HCT116 (cell line): Measurements from ENCODE around the gene ADD2. TPM values are rescaled to one million over a fixed set of nuclear protein-coding genes. Genes with fewer than 3 reads are reported as not detected.

Experiments
- ATAC-seq: fragments of 200-7000 bp; cut with Tn5 transposase; 2 replicates; pipeline ENCODE4 v1.9.1; 2020; ENCODE audit warnings: mild to moderate bottlenecking, moderate library complexity
- BruUV-seq: library from RNA; stranded (reverse); fragments of 400-500 nt; replicated peaks from 2 replicates; lab custom pipeline; 2021; lab: Mats Ljungman, UMichigan
- CTCF ChIA-PET: fragments of 300-600 bp; sonication (Branson Sonifier 250); formaldehyde crosslinking; loops from one replicate; lab custom pipeline; 2021; ENCODE audit warnings: antibody characterized with exemption; lab: Charles Lee
- POLR2A ChIA-PET: fragments of 300-600, 350-600 bp; sonication (Branson Sonifier 250); formaldehyde crosslinking; loops from one replicate; lab custom pipeline; 2021; ENCODE audit warnings: antibody characterized with exemption; lab: Charles Lee
- RAD21 ChIA-PET, 2 experiments: fragments of 300-600 bp; sonication (Branson Sonifier 250); formaldehyde crosslinking; loops; one replicate each; lab custom pipeline; 2023; ENCODE audit warnings: low total read pairs in 2 of 2; ENCODE audit not compliant: uncharacterized antibody in 2 of 2, unreplicated experiment in 2 of 2, low non-redundant PET in 1 of 2; lab: Charles Lee
- DNase-seq: peaks from one replicate; pipeline ENCODE4 v3.0.0-alpha.2; 2010; ENCODE audit warnings: low read depth, low spot score
- H2AFZ ChIP-seq: fragments of 200-600 bp; shearing (Covaris generic), sonication (generic); 2 replicates; pipeline ENCODE4 v1.6.1; 2017; ENCODE audit warnings: low read depth, mixed run types, mixed read lengths, antibody characterized with exemption, low read length; ENCODE audit not compliant: poor library complexity, severe bottlenecking
- H3K27ac ChIP-seq: 2 replicates; pipeline ENCODE4 v1.5.1; 2012; ENCODE audit warnings: low read depth, low read length
- H3K27me3 ChIP-seq: fragments of 200-600 bp; sonication (generic); 2 replicates; pipeline ENCODE4 v1.6.1; 2016; ENCODE audit warnings: mixed run types, low read length, mixed read lengths; ENCODE audit not compliant: insufficient read depth
- H3K36me3 ChIP-seq, 2 experiments: fragments of 200-500 bp in 1 of 2; fragments of 200-600 bp in 1 of 2; sonication (Bioruptor generic) in 1 of 2; sonication (generic) in 1 of 2; 2 replicates each; pipeline versions ENCODE4 v1.5.1 to v1.6.1; 2014 to 2016; ENCODE audit warnings: low read length in 2 of 2, inconsistent platforms in 1 of 2, mixed read lengths in 1 of 2, mixed run types in 1 of 2; ENCODE audit not compliant: insufficient read depth in 2 of 2, control insufficient read depth in 1 of 2
- H3K4me1 ChIP-seq, 2 experiments: fragments of 200-600 bp in 1 of 2; sonication (generic) in 1 of 2; 2 replicates each; pipeline versions ENCODE4 v1.5.1 to v1.6.1; 2012 to 2017; ENCODE audit warnings: low read length in 2 of 2, inconsistent platforms in 1 of 2, mild to moderate bottlenecking in 1 of 2, mixed read lengths in 1 of 2, mixed run types in 1 of 2, moderate library complexity in 1 of 2; ENCODE audit not compliant: insufficient read depth in 2 of 2, control insufficient read depth in 1 of 2
- H3K4me2 ChIP-seq: fragments of 200-600 bp; sonication (generic); 2 replicates; pipeline ENCODE4 v1.6.1; 2017; ENCODE audit warnings: mixed run types, low read length, mixed read lengths
- H3K4me3 ChIP-seq, 2 experiments: fragments of 200-600 bp in 1 of 2; sonication (generic) in 1 of 2; replicated peaks in 1 of 2; 2 replicates each; pipeline ENCODE4 v1.5.1; 2011 to 2016; ENCODE audit warnings: low read length in 2 of 2, control low read depth in 1 of 2, low read depth in 1 of 2, mild to moderate bottlenecking in 1 of 2, mixed read lengths in 1 of 2, mixed run types in 1 of 2
- H3K79me2 ChIP-seq: fragments of 200-600 bp; sonication (generic); 2 replicates; pipeline ENCODE4 v1.6.1; 2017; ENCODE audit warnings: mild to moderate bottlenecking, mixed run types, low read length, moderate library complexity, mixed read lengths; ENCODE audit not compliant: insufficient read depth
- H3K9ac ChIP-seq: fragments of 200-600 bp; sonication (generic); 2 replicates; pipeline ENCODE4 v1.6.1; 2016; ENCODE audit warnings: low read length, mixed read lengths
- H3K9me2 ChIP-seq: fragments of 200-600 bp; sonication (generic), shearing (Covaris generic); 2 replicates; pipeline ENCODE4 v1.6.1; 2017; ENCODE audit warnings: mixed run types, mild to moderate bottlenecking, moderate library complexity; ENCODE audit not compliant: insufficient read depth
- H3K9me3 ChIP-seq, 2 experiments: fragments of 200-500 bp in 1 of 2; fragments of 200-600 bp in 1 of 2; sonication (Bioruptor generic) in 1 of 2; sonication (generic) in 1 of 2; 2 replicates each; pipeline ENCODE4 v1.6.1; 2014 to 2017; ENCODE audit warnings: low read length in 2 of 2, mixed read lengths in 2 of 2, inconsistent platforms in 1 of 2, low read depth in 1 of 2, mild to moderate bottlenecking in 1 of 2, mixed run types in 1 of 2, moderate library complexity in 1 of 2; ENCODE audit not compliant: control insufficient read depth in 1 of 2, insufficient read depth in 1 of 2
- H4K20me1 ChIP-seq: fragments of 200-600 bp; sonication (generic), shearing (Covaris generic); 2 replicates; pipeline ENCODE4 v1.6.1; 2017; ENCODE audit warnings: mixed run types, mild to moderate bottlenecking, moderate library complexity; ENCODE audit not compliant: insufficient read depth
- CBX3 ChIP-seq: IDR thresholded peaks from 2 replicates; pipeline ENCODE4 v1.6.1; 2012; ENCODE audit warnings: low read depth
- CEBPB ChIP-seq: IDR thresholded peaks from 2 replicates; pipeline ENCODE4 v1.6.1; 2012; ENCODE audit warnings: low read depth
- CTCF ChIP-seq, 3 experiments: fragments of 200-600 bp in 1 of 3; sonication (generic) in 1 of 3; IDR thresholded peaks in 2 of 3; conservative IDR thresholded peaks in 1 of 3; 2 replicates each; pipeline ENCODE4 v1.5.1; 2012 to 2017; ENCODE audit warnings: low read depth in 2 of 3, low read length in 2 of 3, antibody characterized with exemption in 1 of 3, borderline replicate concordance in 1 of 3, control low read depth in 1 of 3, mild to moderate bottlenecking in 1 of 3, mixed read lengths in 1 of 3, mixed run types in 1 of 3, moderate library complexity in 1 of 3; ENCODE audit not compliant: insufficient read depth in 1 of 3
- EGR1 ChIP-seq: IDR thresholded peaks from 2 replicates; pipeline ENCODE4 v1.6.1; 2012; ENCODE audit warnings: low read depth
- ELF1 ChIP-seq: IDR thresholded peaks from 2 replicates; pipeline ENCODE4 v1.6.1; 2012; ENCODE audit warnings: low read depth, borderline replicate concordance
- EZH2 ChIP-seq: fragments of 200-600 bp; sonication (generic); IDR thresholded peaks from 2 replicates; pipeline ENCODE4 v1.6.1; 2017; ENCODE audit warnings: antibody characterized with exemption, mixed run types
- EZH2phosphoT487 ChIP-seq: fragments of 200-600 bp; IDR thresholded peaks from 2 replicates; pipeline ENCODE4 v1.6.1; 2018; ENCODE audit warnings: antibody characterized with exemption, borderline replicate concordance
- FOSL1 ChIP-seq: IDR thresholded peaks from 2 replicates; pipeline ENCODE4 v1.6.1; 2012; ENCODE audit warnings: low read depth
- JUND ChIP-seq: IDR thresholded peaks from 2 replicates; pipeline ENCODE4 v1.6.1; 2012
- MAX ChIP-seq: IDR thresholded peaks from 2 replicates; pipeline ENCODE4 v1.6.1; 2012
- POLR2A ChIP-seq: IDR thresholded peaks from 2 replicates; pipeline ENCODE4 v1.7.0; 2011; ENCODE audit warnings: borderline replicate concordance; ENCODE audit not compliant: insufficient read depth, insufficient read length; ENCODE audit errors: extremely low read depth
- POLR2AphosphoS5 ChIP-seq: IDR thresholded peaks from 2 replicates; pipeline ENCODE4 v1.6.1; 2011; ENCODE audit warnings: mild to moderate bottlenecking, low read depth, low read length, moderate library complexity
- SIN3A ChIP-seq: IDR thresholded peaks from 2 replicates; pipeline ENCODE4 v1.6.1; 2012; ENCODE audit warnings: low read depth
- SP1 ChIP-seq: IDR thresholded peaks from 2 replicates; pipeline ENCODE4 v1.6.1; 2012; ENCODE audit warnings: low read depth
- YY1 ChIP-seq: IDR thresholded peaks from 2 replicates; pipeline ENCODE4 v1.6.1; 2011; ENCODE audit warnings: low read length, low read depth, moderate library complexity, mild to moderate bottlenecking; ENCODE audit not compliant: insufficient replicate concordance; ENCODE audit errors: extremely low read depth
- ZFX ChIP-seq: fragments of 450-650 bp; IDR thresholded peaks from 2 replicates; pipeline ENCODE4 v1.6.1; 2017
- ZNF274 ChIP-seq: fragments of 200-500 bp; sonication (Bioruptor generic); IDR thresholded peaks from 2 replicates; pipeline ENCODE4 v1.6.1; 2014; ENCODE audit warnings: mild to moderate bottlenecking, low read depth, low read length, inconsistent platforms
- intact Hi-C: fragments of 100-400 bp; cut with micrococcal nuclease; formaldehyde crosslinking; loops from 2 replicates; pipeline ENCODE4 v1.10.0; 2022
- total RNA-seq: library from RNA; stranded (reverse); gene quantifications from one replicate; pipeline ENCODE4 v1.2.1, GENCODE V29; 2021; ENCODE audit not compliant: unreplicated experiment
- TF ChIP-seq, protein P1 (sequence below): IDR thresholded peaks from 2 replicates; pipeline ENCODE4 v1.6.1; 2011; ENCODE audit warnings: mild to moderate bottlenecking, low read length, moderate library complexity; ENCODE audit not compliant: insufficient replicate concordance; ENCODE audit errors: extremely low read depth
- TF ChIP-seq, protein P2 (sequence below): IDR thresholded peaks from 2 replicates; pipeline ENCODE4 v1.6.1; 2012

The ADD2 gene
- total RNA-seq, 1 experiment from 2014 or later = 0.15 TPM

DNA sequence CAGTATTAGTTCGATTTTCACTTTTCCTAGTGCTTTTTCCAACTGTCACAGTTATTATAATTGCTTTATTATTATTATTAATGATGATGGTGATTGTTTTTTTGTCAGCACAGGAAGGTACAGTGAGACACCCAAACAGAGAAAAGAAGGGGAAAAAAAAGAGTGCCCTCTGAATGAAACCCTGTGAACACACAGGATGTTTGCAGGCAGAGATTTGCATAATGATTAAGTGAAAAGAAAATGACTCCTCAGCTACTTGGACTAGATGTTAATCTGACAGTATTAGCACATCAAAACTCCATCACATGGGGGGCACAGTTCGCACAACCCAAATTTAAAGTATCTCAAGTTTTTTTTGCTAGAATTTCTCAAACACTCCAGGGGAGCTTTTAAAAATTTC lies 32.9 kb downstream of the ADD2 start:
- ChIA-PET POLR2A (no interaction called here), RAD21 (no interaction called here)
- H3K9ac ChIP-seq = no peak overlapping the region
- no peaks in the 10 kb centered on the region for H3K36me3 ChIP-seq
- no peaks in the 10 kb centered on the region for H3K4me1 ChIP-seq
- no peaks in the 10 kb centered on the region for H4K20me1 ChIP-seq
- no peak overlapping the region for H3K4me3 ChIP-seq
- no peak overlapping the region for H2AFZ ChIP-seq
- no peak for DNase-seq
- no peaks in the 10 kb centered on the region for H3K9me2 ChIP-seq
- ATAC-seq = no peak
- no peak overlapping the region for H3K27ac ChIP-seq
- peaks cover 29% of the 10 kb centered on the region; the same call in 1 of the 2 replicates for H3K27me3 ChIP-seq
- no peak overlapping the region for H3K4me2 ChIP-seq
- TF ChIP-seq ZNF274 = no peak
- no peak for TF ChIP-seq FOSL1
- TF ChIP-seq EGR1 = no peak
- no peak for TF ChIP-seq CTCF (IDR thresholded peaks at IDR 0.05 in 2 of 3, conservative IDR thresholded peaks at IDR 0.05 in 1 of 3; ENCODE audit: borderline replicate concordance in 1 of 3, insufficient read depth in 1 of 3, low read depth in 2 of 3, low read length in 2 of 3)
- TF ChIP-seq POLR2AphosphoS5 = no peak
- no peak for TF ChIP-seq EZH2
- TF ChIP-seq SIN3A = no peak
- no peak for TF ChIP-seq MAX
- TF ChIP-seq SP1 = no peak
- TF ChIP-seq POLR2A = no peak
- TF ChIP-seq CBX3 = no peak
- TF ChIP-seq EZH2phosphoT487 = no peak
- TF ChIP-seq, protein P1, sequence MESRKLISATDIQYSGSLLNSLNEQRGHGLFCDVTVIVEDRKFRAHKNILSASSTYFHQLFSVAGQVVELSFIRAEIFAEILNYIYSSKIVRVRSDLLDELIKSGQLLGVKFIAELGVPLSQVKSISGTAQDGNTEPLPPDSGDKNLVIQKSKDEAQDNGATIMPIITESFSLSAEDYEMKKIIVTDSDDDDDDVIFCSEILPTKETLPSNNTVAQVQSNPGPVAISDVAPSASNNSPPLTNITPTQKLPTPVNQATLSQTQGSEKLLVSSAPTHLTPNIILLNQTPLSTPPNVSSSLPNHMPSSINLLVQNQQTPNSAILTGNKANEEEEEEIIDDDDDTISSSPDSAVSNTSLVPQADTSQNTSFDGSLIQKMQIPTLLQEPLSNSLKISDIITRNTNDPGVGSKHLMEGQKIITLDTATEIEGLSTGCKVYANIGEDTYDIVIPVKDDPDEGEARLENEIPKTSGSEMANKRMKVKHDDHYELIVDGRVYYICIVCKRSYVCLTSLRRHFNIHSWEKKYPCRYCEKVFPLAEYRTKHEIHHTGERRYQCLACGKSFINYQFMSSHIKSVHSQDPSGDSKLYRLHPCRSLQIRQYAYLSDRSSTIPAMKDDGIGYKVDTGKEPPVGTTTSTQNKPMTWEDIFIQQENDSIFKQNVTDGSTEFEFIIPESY = no peak
- TF ChIP-seq CEBPB = no peak
- no peak for TF ChIP-seq ZFX
- no peak for TF ChIP-seq YY1
- TF ChIP-seq, protein P2, sequence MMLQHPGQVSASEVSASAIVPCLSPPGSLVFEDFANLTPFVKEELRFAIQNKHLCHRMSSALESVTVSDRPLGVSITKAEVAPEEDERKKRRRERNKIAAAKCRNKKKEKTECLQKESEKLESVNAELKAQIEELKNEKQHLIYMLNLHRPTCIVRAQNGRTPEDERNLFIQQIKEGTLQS = no peak
- TF ChIP-seq JUND = no peak
- TF ChIP-seq ELF1 = no peak
- TF ChIP-seq, all 23 proteins: peak for 0
- no TSS peak for BruUV-seq
- CTCF ChIA-PET = no interaction called here
- Histone ChIP-seq H3K79me2 (no peaks in the 10 kb centered on the region), H3K9me3 (no peaks in the 10 kb centered on the region)
- intact Hi-C loops = no loop called here
